Measurements from ENCODE around the gene HLA-DMA.

Gene HLA-DMA

GRCh38 chr6:32920715-32921114, 32.2 kb downstream of the HLA-DMA start:
- no peak for DNase-seq

- no peak for DNase-seq
Observed at GRCh38 chr6:32912951-32913350, 39.9 kb downstream of the HLA-DMA start.

- no peak for DNase-seq
Observed at GRCh38 chr6:32908897-32909296, 44.0 kb downstream of the HLA-DMA start.

- DNase-seq, result no peak
Observed at GRCh38 chr6:32906539-32906938, 46.4 kb downstream of the HLA-DMA start.

GRCh38 chr6:32905078-32905477, 47.8 kb downstream of the HLA-DMA start:
- no peak for DNase-seq

GRCh38 chr6:32903952-32904351, 48.9 kb downstream of the HLA-DMA start:
- no peak for DNase-seq

Data from GDM1 (cell line).